Measurements from ENCODE around the gene XCL2.

DNA sequence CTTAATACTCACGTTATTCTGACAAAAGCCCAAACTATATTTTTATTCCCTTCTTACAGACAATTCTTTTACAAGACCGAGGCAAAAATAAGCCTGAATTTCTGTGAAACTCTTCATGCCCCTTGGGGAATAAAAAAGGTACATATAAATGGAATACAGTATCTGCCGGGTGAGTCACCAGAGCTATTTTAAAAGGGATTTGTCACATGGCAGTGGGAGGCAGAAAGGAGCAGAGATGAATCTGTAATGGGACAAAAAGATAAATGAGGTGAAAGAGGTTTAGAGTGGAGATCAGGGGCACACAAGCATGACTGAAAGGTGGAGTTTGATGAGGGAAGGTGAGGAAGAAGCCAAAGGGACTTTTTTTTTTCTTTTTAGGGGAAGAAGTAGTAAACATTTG is 41.4 kb upstream of the XCL2 start:
- TF ChIP-seq, protein P1, sequence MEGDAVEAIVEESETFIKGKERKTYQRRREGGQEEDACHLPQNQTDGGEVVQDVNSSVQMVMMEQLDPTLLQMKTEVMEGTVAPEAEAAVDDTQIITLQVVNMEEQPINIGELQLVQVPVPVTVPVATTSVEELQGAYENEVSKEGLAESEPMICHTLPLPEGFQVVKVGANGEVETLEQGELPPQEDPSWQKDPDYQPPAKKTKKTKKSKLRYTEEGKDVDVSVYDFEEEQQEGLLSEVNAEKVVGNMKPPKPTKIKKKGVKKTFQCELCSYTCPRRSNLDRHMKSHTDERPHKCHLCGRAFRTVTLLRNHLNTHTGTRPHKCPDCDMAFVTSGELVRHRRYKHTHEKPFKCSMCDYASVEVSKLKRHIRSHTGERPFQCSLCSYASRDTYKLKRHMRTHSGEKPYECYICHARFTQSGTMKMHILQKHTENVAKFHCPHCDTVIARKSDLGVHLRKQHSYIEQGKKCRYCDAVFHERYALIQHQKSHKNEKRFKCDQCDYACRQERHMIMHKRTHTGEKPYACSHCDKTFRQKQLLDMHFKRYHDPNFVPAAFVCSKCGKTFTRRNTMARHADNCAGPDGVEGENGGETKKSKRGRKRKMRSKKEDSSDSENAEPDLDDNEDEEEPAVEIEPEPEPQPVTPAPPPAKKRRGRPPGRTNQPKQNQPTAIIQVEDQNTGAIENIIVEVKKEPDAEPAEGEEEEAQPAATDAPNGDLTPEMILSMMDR (IDR thresholded peaks at IDR 0.05; ENCODE audit: low read depth, low read length) = no peak
- TF ChIP-seq POLR2A (IDR thresholded peaks at IDR 0.05; ENCODE audit: extremely low read depth, insufficient read length) (no peak), MYC (IDR thresholded peaks at IDR 0.05; ENCODE audit: low read depth, low read length) (no peak)

Measured in NB4 (cell line).